GOT3 (cell line): Measurements from ENCODE around the gene FAM98A.

ENCODE experiments used
- DNase-seq: peaks from one replicate; lab custom pipeline; 2025; ENCODE audit warnings: mixed read lengths; lab: John Stamatoyannopoulos, UW

Gene FAM98A

DNA sequence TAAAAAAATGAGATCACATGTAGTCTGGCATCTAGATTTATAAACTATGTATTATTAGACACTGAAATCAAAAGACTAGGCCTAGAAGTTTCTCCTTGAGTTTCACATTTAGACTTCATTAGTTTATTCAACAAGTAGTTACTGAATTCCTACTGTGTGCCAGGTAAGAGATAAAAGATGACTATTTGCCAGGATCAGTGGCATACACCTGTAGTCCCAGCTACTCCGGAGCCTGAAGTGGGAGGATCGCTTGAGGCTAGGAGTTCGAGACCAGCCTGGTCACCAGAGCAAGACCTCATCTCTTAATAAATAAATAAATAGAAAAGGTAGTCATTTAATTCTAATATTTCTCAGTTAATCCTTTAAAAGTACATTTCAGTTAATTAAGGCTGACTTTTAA lies 2.1 kb downstream of the FAM98A start:
- no peak for DNase-seq

DNA sequence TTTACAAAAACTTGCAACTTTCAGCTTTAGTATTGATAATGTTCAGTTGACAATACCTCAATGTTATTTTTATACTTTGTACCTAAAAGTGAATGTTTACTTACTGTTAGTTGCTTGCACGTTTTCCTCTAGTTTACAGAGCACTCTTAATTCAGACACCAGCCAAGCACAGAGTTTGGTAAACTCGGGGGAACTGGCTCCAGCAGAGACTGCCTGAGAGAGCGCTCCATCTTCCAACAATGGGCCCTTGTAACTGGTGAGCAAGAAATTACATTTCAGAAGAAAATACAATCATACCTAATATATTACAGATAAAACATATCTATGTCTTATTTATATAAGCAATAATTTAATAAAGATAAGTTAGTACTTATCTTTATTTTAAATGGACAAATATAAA lies 3.7 kb downstream of the FAM98A start:
- no peak for DNase-seq

- no peak for DNase-seq
Observed at GRCh38 chr2:33589444-33589843, 9.7 kb downstream of the FAM98A start.

- no peak for DNase-seq
Observed at GRCh38 chr2:33588232-33588631, 10.9 kb downstream of the FAM98A start.

DNA sequence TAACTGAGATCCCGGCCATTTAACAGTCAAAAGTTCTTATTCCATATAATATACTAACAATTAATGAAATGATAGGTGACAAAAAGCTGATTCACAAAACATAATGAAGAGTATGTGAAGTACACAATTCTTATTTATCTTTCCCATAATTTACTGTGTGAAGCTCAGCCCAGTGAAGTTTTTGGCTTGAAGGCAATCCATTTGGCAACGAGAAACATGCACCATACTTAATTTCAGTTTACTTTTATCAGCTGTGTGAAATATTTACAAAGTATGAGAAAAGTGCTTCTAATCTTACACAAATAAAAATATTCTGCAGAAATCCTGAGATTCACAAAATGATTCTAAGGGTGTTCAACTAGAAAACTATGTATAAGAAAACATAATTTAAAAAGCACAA lies 12.3 kb downstream of the FAM98A start:
- no peak for DNase-seq

DNA sequence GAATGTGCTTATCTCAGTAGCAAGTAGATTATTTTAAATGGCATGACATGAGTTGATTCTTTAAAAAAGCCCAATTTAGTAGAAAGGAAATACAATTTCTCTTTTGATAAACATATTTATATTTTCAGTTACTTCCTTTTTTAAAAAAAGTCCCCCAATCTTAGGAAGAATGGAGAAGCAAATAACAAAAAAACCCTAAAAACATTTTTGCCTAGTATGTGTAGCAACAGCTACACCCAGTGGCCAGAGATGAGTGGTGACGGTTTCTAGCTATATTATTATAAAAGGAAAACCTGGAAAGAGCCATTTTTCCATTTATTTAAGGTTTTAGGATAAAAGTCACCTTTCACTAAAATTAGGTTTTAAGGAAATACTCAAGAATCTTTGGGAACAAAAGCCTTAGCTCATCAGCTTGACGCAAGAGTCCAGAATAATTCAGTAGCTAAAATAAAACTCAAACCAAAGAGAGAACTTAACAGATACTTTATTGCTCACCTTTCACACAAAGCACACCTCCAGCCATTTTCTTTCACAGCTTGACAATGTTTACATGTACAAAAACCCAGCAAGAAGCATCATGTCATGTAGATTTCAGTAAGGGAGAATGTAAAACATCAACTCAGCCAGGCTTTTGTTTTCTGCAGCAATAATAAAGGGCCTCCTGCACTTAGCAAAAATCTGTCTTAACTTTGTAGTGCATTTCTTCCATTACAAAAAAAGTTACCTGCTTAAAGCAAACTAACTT lies 15.7 kb downstream of the FAM98A start:
- DNase-seq, result no peak

- DNase-seq, result no peak
Observed at GRCh38 chr2:33581872-33582271, 17.2 kb downstream of the FAM98A start.

GRCh38 chr2:33579227-33579626 lies 19.9 kb downstream of the FAM98A start:
- no peak for DNase-seq

- no peak for DNase-seq
Observed at GRCh38 chr2:33577668-33578067, 21.4 kb downstream of the FAM98A start.

- DNase-seq, result no peak
Observed at GRCh38 chr2:33577084-33577483, 22.0 kb downstream of the FAM98A start.

GRCh38 chr2:33573657-33574056 lies 25.4 kb downstream of the FAM98A start:
- DNase-seq, result no peak

DNA sequence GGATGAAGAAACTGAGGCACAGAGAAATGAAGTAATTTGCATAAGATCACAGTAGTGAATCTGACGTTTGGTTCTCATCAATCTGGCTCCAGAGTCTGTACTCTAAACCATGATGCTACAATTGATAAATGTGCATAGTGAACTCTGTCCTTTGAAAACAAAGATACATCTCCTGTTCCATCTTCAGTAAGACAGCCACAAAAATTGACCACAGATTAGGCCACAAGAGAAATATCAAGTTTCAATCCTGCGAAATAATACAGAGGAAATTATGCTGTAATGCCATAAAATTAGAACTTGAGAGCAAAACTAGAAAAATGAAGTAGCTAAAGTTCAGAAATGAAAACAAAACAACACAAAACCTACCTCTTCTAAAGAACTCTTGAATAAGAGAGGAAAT lies 28.4 kb downstream of the FAM98A start:
- DNase-seq, result no peak

GRCh38 chr2:33561872-33562271 lies 37.2 kb downstream of the FAM98A start:
- no peak for DNase-seq

DNA sequence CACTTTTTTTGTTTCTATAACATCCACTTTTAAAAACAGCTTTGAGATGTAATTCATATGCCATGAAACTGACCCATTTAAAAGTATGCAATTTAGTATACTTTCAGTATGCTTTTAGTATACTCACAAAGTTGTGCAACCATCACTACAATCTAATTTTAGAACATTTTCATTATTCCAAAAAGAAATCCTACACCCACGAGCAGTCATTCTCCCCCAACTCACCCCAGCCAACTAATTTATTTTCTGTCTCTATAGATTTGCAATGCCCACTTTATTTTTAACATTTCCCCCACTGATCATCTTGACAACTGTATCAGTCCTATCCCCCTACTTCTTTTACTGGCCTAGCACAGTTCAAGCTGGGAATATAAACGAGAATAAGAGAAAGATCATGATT lies 39.1 kb downstream of the FAM98A start:
- DNase-seq, result no peak

DNA sequence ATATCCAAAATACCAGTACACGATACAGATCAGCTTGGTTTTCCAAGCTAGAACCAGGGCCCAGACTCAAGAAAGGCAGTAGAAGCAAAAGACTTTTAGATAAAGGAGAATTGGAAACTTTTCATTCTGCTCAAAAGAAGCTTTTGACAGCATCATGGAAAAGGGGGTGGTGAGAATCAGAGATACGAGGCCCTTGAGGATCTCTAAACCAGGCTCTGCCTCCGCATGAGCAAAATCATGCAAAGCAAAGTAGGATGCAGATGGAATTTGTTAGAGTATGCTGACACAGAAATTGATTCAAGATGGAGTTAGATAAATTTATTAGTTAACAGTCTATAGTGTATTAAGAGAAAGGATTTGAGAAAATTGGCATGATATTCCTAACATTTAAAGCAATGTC lies 39.8 kb downstream of the FAM98A start:
- DNase-seq, result no peak

GRCh38 chr2:33555681-33556080 lies 43.4 kb downstream of the FAM98A start:
- DNase-seq, result no peak

GRCh38 chr2:33552758-33553461 lies 46.2 kb downstream of the FAM98A start:
- no peak for DNase-seq

GRCh38 chr2:33550206-33550605 lies 48.9 kb downstream of the FAM98A start:
- no peak for DNase-seq

DNA sequence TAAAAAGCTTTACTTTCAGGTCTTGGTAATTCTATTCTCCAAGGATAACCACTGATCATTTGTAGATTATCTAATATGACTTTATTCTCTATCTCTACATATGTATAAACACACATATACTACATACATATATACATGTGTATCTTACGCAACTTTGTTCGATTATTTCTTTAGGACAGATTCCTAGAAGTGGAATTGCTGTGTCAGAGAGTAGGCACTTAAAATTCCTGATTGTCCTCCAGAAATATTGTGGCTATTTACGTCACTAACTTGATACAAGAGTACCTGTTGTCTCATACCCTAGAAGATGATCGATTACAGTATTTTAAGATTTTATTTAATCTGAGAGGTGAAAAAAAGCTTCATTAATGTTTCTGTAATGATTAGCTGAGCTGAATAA lies 57.9 kb downstream of the FAM98A start:
- DNase-seq, result no peak

DNA sequence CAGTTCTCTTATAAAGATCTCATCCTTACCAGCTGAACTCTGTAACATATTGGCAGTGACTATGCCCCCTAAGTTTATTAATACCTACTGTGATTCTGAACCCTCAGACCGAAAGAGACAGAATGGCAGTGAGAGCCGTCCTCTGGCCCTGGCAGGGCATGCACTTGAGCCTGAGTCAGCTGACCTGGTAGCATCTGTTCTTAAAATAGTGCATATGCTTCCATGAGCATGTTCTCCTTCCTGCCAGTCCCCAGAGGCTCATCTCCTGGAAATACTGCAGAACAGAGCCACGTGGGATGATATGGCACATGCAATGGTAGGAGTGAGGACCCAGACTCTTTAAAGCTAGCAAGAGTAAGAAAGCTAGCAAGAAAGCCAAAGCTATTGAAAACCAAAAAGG lies 63.7 kb downstream of the FAM98A start:
- DNase-seq, result no peak
